GM19238 (cell line): ENCODE data around the gene FCGR3A.
"Not testable (repeated sequence)": the region's sequence is repeated elsewhere in the genome, so short reads cannot be mapped to it uniquely, and the experiment has no call there.

ENCODE experiments used
- DNase-seq: peaks from one replicate; pipeline ENCODE4 v3.0.0; 2011; ENCODE audit warnings: low spot score; ENCODE audit not compliant: insufficient read length

FCGR3A gene

GRCh38 chr1:161530671-161531641 is 18.7 kb downstream of the FCGR3A start:
- not testable (repeated sequence) for DNase-seq

- not testable (repeated sequence) for DNase-seq
Measured at GRCh38 chr1:161530158-161530557, 19.5 kb downstream of the FCGR3A start.

GRCh38 chr1:161529463-161530104 is 20.0 kb downstream of the FCGR3A start:
- DNase-seq = not testable (repeated sequence)

GRCh38 chr1:161528550-161528949 is 21.1 kb downstream of the FCGR3A start:
- not testable (repeated sequence) for DNase-seq

GRCh38 chr1:161525918-161526317 is 23.7 kb downstream of the FCGR3A start:
- DNase-seq = not testable (repeated sequence)

GRCh38 chr1:161525321-161525720 is 24.3 kb downstream of the FCGR3A start:
- not testable (repeated sequence) for DNase-seq

GRCh38 chr1:161524742-161525291 is 24.8 kb downstream of the FCGR3A start:
- DNase-seq = not testable (repeated sequence)

- DNase-seq = not testable (repeated sequence)
Measured at GRCh38 chr1:161523817-161524741, 25.5 kb downstream of the FCGR3A start, which contains the start of gene HSPA6. Gene HSPA6, plus strand, starts transcription at chr1:161524540. Its CDS starts 119 bp downstream, at chr1:161524659.

GRCh38 chr1:161523041-161523816 is 26.4 kb downstream of the FCGR3A start:
- not testable (repeated sequence) for DNase-seq

- not testable (repeated sequence) for DNase-seq
Measured at GRCh38 chr1:161513953-161514352, 35.7 kb downstream of the FCGR3A start.

GRCh38 chr1:161513448-161513780 is 36.2 kb downstream of the FCGR3A start:
- DNase-seq = not testable (repeated sequence)

- not testable (repeated sequence) for DNase-seq
Measured at GRCh38 chr1:161512636-161513447, 36.8 kb downstream of the FCGR3A start.

- no peak for DNase-seq
Measured at GRCh38 chr1:161511756-161512060, 37.9 kb downstream of the FCGR3A start.

GRCh38 chr1:161511018-161511755 is 38.4 kb downstream of the FCGR3A start:
- no peak for DNase-seq

GRCh38 chr1:161510477-161510876 is 39.1 kb downstream of the FCGR3A start:
- no peak for DNase-seq

GRCh38 chr1:161506336-161507223 is 43.0 kb downstream of the FCGR3A start:
- no peak for DNase-seq

- DNase-seq = no peak
Measured at GRCh38 chr1:161505686-161506085, 43.9 kb downstream of the FCGR3A start.

GRCh38 chr1:161503394-161503748 is 46.2 kb downstream of the FCGR3A start:
- no peak for DNase-seq
